ENCODE measurements around the gene SMC5.

The SMC5 gene

DNA sequence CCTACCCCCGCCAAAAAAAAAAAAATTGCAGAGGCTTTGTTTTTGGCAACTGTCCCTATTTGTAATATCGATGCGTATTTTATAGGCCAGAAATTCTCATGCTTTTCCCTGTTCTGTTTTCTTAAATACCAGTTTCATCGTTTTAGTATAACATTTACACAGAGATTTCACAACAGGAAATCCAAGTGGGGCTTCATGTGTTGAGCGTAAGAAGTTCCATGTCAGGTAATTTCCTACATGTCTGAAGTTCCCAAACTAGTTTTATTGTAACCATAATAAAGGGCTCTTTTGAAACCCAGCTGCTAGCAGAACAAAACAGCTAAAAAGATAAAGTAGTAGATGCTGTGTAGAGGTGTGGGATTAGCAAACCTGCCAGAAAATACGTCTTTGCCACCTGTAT lies 4.2 kb downstream of the SMC5 start:
- no peak overlapping the region for H3K27ac ChIP-seq
- TF ChIP-seq, protein P1, sequence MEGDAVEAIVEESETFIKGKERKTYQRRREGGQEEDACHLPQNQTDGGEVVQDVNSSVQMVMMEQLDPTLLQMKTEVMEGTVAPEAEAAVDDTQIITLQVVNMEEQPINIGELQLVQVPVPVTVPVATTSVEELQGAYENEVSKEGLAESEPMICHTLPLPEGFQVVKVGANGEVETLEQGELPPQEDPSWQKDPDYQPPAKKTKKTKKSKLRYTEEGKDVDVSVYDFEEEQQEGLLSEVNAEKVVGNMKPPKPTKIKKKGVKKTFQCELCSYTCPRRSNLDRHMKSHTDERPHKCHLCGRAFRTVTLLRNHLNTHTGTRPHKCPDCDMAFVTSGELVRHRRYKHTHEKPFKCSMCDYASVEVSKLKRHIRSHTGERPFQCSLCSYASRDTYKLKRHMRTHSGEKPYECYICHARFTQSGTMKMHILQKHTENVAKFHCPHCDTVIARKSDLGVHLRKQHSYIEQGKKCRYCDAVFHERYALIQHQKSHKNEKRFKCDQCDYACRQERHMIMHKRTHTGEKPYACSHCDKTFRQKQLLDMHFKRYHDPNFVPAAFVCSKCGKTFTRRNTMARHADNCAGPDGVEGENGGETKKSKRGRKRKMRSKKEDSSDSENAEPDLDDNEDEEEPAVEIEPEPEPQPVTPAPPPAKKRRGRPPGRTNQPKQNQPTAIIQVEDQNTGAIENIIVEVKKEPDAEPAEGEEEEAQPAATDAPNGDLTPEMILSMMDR (conservative IDR thresholded peaks at IDR 0.05), result no peak

DNA sequence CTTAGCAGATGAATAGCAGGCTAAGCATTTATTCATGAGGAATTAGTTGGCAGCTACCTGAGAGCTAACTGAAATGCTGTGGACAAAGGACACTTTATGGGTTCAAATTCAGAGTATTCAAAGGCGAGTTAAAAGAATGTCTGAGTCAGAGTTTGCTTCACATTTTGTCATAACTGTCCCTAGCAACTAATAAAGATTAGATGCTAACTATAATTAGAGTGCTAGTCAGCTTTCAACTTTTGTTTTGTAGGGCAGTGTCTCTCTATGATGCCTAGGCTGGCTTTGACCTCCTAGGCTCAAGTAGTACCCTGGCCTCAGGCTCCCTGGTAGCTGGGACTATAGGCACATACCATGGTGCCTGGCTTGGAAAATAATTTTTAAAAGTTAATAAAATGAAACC lies 4.6 kb downstream of the SMC5 start:
- TF ChIP-seq, protein P1 (conservative IDR thresholded peaks at IDR 0.05), result no peak

GRCh38 chr9:70278305-70278704 lies 19.5 kb downstream of the SMC5 start:
- TF ChIP-seq, protein P1 (conservative IDR thresholded peaks at IDR 0.05), result no peak
- H3K27ac ChIP-seq, result no peak overlapping the region

More for the DNA sequence above, 4.6 kb downstream of the SMC5 start:
- H3K27ac ChIP-seq, result no peak overlapping the region

DNA sequence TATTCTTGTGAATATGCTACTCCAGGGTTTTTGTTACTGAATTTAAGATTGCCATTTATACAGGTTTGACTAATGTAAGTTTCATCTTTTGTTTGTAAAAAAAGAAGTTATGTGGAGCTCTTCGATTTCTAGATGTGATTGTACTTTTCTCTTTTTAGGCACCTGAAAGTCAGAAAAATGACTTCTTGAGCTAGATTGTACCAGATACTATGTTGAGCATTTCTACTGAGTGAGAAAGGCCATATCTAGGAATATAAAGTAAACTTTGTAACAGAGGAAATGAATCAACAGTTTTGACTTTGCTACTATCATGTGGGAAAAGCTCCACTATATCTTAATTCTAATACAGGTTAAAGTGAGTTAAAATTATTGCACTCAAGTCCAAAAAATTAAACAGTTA lies 25.1 kb downstream of the SMC5 start:
- TF ChIP-seq, protein P1 (conservative IDR thresholded peaks at IDR 0.05), result no peak
- no peak overlapping the region for H3K27ac ChIP-seq

- no peak overlapping the region for H3K27ac ChIP-seq
- TF ChIP-seq, protein P1 (conservative IDR thresholded peaks at IDR 0.05), result no peak
Measured at GRCh38 chr9:70285246-70285645, 26.5 kb downstream of the SMC5 start.

DNA sequence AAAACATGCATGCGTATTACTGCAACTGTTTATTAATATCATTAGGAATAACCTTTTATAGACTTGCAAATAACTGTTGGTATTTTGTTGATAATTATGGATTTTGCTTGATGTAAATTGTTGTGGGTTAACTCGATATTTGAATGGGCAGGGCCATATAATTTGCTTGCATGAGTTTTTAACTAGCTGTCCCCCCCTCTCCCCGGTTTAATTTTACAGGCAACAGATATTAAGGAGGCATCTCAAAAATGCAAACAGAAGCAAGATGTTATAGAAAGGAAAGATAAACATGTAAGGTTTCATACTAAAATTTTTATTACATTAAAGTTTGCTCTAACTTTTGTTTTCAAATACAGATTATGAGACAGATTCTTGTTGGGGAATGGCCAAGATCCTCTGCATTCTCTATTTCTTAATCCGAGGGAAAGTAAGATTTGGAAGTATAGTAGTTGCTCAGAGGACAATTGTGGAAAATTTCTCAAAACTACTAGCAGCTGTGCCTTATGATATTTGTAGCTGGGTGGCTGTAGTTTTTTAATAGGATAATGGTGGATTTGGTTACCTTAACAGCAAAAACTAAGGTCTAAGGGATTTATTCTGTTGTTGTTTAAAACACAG lies 27.3 kb downstream of the SMC5 start:
- no peak overlapping the region for H3K27ac ChIP-seq
- TF ChIP-seq, protein P1 (conservative IDR thresholded peaks at IDR 0.05), result no peak

GRCh38 chr9:70290626-70291025 lies 31.8 kb downstream of the SMC5 start:
- TF ChIP-seq, protein P1 (conservative IDR thresholded peaks at IDR 0.05), result no peak
- no peak overlapping the region for H3K27ac ChIP-seq
